HG03095 (cell line): ENCODE results near the gene RBM33.

Source experiments
- ATAC-seq: cut with Tn5 transposase; IDR thresholded peaks from one replicate; pipeline ENCODE4 v1.9.1; 2021; ENCODE audit warnings: moderate library complexity; ENCODE audit not compliant: unreplicated experiment

Gene RBM33

GRCh38 chr7:155625557-155625956, 18.9 kb upstream of the RBM33 start:
- ATAC-seq: no peak

- ATAC-seq: no peak
Measured at GRCh38 chr7:155629171-155629570, 15.3 kb upstream of the RBM33 start.

GRCh38 chr7:155631155-155631554, 13.3 kb upstream of the RBM33 start:
- ATAC-seq: no peak

- no peak for ATAC-seq
Measured at GRCh38 chr7:155635817-155636216, 8.6 kb upstream of the RBM33 start.

- ATAC-seq: no peak
Measured at GRCh38 chr7:155637155-155637554, 7.3 kb upstream of the RBM33 start.

GRCh38 chr7:155638366-155638765, 6.1 kb upstream of the RBM33 start:
- ATAC-seq: no peak

- no peak for ATAC-seq
Measured at GRCh38 chr7:155639958-155640520, 4.4 kb upstream of the RBM33 start.

GRCh38 chr7:155640629-155641028, 3.8 kb upstream of the RBM33 start:
- no peak for ATAC-seq

- ATAC-seq: no peak
Measured at GRCh38 chr7:155643804-155644177, 670 bp upstream of the RBM33 start.

GRCh38 chr7:155644971-155645509, 579 bp downstream of the RBM33 start:
- peak; percentile 41 for ATAC-seq

- no peak for ATAC-seq
Measured at GRCh38 chr7:155645662-155646061, 1.2 kb downstream of the RBM33 start.

- ATAC-seq: no peak
Measured at GRCh38 chr7:155646669-155647068, 2.2 kb downstream of the RBM33 start.

- no peak for ATAC-seq
Measured at GRCh38 chr7:155647302-155647701, 2.8 kb downstream of the RBM33 start.

GRCh38 chr7:155647734-155648133, 3.3 kb downstream of the RBM33 start:
- ATAC-seq: no peak

GRCh38 chr7:155648752-155649339, 4.4 kb downstream of the RBM33 start:
- no peak for ATAC-seq

GRCh38 chr7:155649588-155649987, 5.1 kb downstream of the RBM33 start:
- ATAC-seq: no peak

- no peak for ATAC-seq
Measured at GRCh38 chr7:155652156-155653114, 8.0 kb downstream of the RBM33 start.

- no peak for ATAC-seq
Measured at GRCh38 chr7:155653803-155654202, 9.3 kb downstream of the RBM33 start.

GRCh38 chr7:155656891-155657290, 12.4 kb downstream of the RBM33 start:
- no peak for ATAC-seq

- peak; percentile 86 for ATAC-seq
Measured at GRCh38 chr7:155660059-155660757, 15.7 kb downstream of the RBM33 start.

- ATAC-seq: peak; percentile 76
Measured at GRCh38 chr7:155660758-155661093, 16.3 kb downstream of the RBM33 start.
